Brain microvascular endothelial cell (primary cell): ENCODE measurements around the gene TLCD5.

ENCODE experiments used
- DNase-seq: peaks from one replicate; pipeline ENCODE4 v3.0.0-alpha.2; 2020
- H3K27ac ChIP-seq: fragments of 250-450 bp; sonication (Bioruptor Pico); 2 replicates; pipeline ENCODE4 v1.5.1; 2020; ENCODE audit warnings: mild to moderate bottlenecking, moderate library complexity
- H3K27me3 ChIP-seq: fragments of 250-450 bp; sonication (Bioruptor Pico); replicated peaks from 2 replicates; pipeline ENCODE4 v1.5.1; 2020; ENCODE audit warnings: mild to moderate bottlenecking
- H3K36me3 ChIP-seq: fragments of 250-450 bp; sonication (Bioruptor Pico); replicated peaks from 2 replicates; pipeline ENCODE4 v1.5.1; 2020; ENCODE audit warnings: mild to moderate bottlenecking
- H3K4me3 ChIP-seq: 2 replicates; pipeline ENCODE4 v1.5.1; 2011; ENCODE audit warnings: low read depth, mild to moderate bottlenecking, control low read depth, low read length, moderate library complexity
- CTCF ChIP-seq: IDR thresholded peaks from 2 replicates; pipeline ENCODE4 v1.5.1; 2011; ENCODE audit warnings: low read depth, mild to moderate bottlenecking, moderate library complexity, low read length, control low read depth, inconsistent platforms; ENCODE audit errors: missing control alignments
- in situ Hi-C: cut with HindIII; loops from 2 replicates; pipeline ENCODE4 v1.10.0; 2017; ENCODE audit warnings: low sequenced_read_pairs, low pct_ligation_motif_present

TLCD5 gene

GRCh38 chr11:120343429-120343828, 18.3 kb downstream of the TLCD5 start:
- Histone ChIP-seq H3K27ac (no peak overlapping the region), H3K36me3 (no peaks in the 10 kb centered on the region), H3K27me3 (no peaks in the 10 kb centered on the region), H3K4me3 (no peak overlapping the region)
- in situ Hi-C loops = no loop called here
- no peak for DNase-seq
- no peak for TF ChIP-seq CTCF

- Histone ChIP-seq H3K36me3 (no peaks in the 10 kb centered on the region), H3K4me3 (no peak overlapping the region), H3K27ac (no peak overlapping the region), H3K27me3 (no peaks in the 10 kb centered on the region)
- DNase-seq = peak; percentile 53
- TF ChIP-seq CTCF = no peak
- in situ Hi-C loops = no loop called here
These were observed 19.4 kb downstream of the TLCD5 start for GRCh38 chr11:120344302-120345004.

- Histone ChIP-seq H3K27me3 (no peaks in the 10 kb centered on the region), H3K27ac (no peak overlapping the region), H3K36me3 (no peaks in the 10 kb centered on the region), H3K4me3 (no peak overlapping the region)
- in situ Hi-C loops = no loop called here
- no peak for TF ChIP-seq CTCF
- no peak for DNase-seq
These were observed 21.1 kb downstream of the TLCD5 start for GRCh38 chr11:120346233-120346632.

GRCh38 chr11:120350637-120351036, 25.5 kb downstream of the TLCD5 start:
- TF ChIP-seq CTCF = no peak
- Histone ChIP-seq H3K36me3 (no peaks in the 10 kb centered on the region), H3K27me3 (no peaks in the 10 kb centered on the region), H3K4me3 (no peak overlapping the region), H3K27ac (no peak overlapping the region)
- no peak for DNase-seq
- in situ Hi-C loops = no loop called here

GRCh38 chr11:120352405-120352804, 27.3 kb downstream of the TLCD5 start:
- H3K27me3 ChIP-seq = no peaks in the 10 kb centered on the region
- H3K27ac ChIP-seq = no peak overlapping the region
- no peak for TF ChIP-seq CTCF
- H3K36me3 ChIP-seq = no peaks in the 10 kb centered on the region
- in situ Hi-C loops = no loop called here
- no peak overlapping the region for H3K4me3 ChIP-seq
- no peak for DNase-seq

GRCh38 chr11:120354068-120354467, 29.0 kb downstream of the TLCD5 start:
- in situ Hi-C loops = no loop called here

More at GRCh38 chr11:120354068-120354467, 29.0 kb downstream of the TLCD5 start:
- Histone ChIP-seq H3K27ac (no peak overlapping the region), H3K4me3 (no peak overlapping the region), H3K27me3 (no peaks in the 10 kb centered on the region), H3K36me3 (no peaks in the 10 kb centered on the region)
- no peak for TF ChIP-seq CTCF
- DNase-seq = peak; percentile 57
